Uterus (tissue), 2 donors: ENCODE data around the gene E4F1.

ENCODE experiments used
- CTCF ChIP-seq, 4 experiments: fragments of 200-600 bp in 2 of 4; fragments of 450-650 bp in 2 of 4; sonication (generic) in 2 of 4; IDR thresholded peaks; one replicate each; pipeline ENCODE4 v1.5.1; 2016 to 2019; ENCODE audit warnings: antibody characterized with exemption in 4 of 4, mild to moderate bottlenecking in 2 of 4, moderate library complexity in 1 of 4
- POLR2A ChIP-seq, 2 donors: fragments of 450-650 bp; IDR thresholded peaks; one replicate each; pipeline ENCODE4 v1.6.1; 2016; ENCODE audit warnings: antibody characterized with exemption in 2 of 2, mild to moderate bottlenecking in 1 of 2, moderate library complexity in 1 of 2

- TF ChIP-seq CTCF (IDR thresholded peaks at IDR 0.05) (no peak), POLR2A (IDR thresholded peaks at IDR 0.05) (no peak)
Observed at GRCh38 chr16:2282866-2283555, 59.6 kb downstream of the E4F1 start.
